Fibroblast of lung (primary cell): ENCODE measurements around the gene COL4A1. TPM values are rescaled to one million over a fixed set of nuclear protein-coding genes. Genes with fewer than 3 reads are reported as not detected.

Experiments
- DNase-seq, 2 donors: peaks; one replicate each; pipeline versions ENCODE4 v3.0.0 to v3.0.0-alpha.2; 2010; ENCODE audit warnings: low read depth in 2 of 2
- H2AFZ ChIP-seq: 2 replicates; pipeline ENCODE4 v1.5.1; 2012; ENCODE audit warnings: low read length, control low read depth, inconsistent platforms
- H3K27ac ChIP-seq: 2 replicates; pipeline ENCODE4 v1.5.1; 2011; ENCODE audit warnings: low read length, control low read depth; ENCODE audit not compliant: insufficient read depth
- H3K27me3 ChIP-seq: 2 replicates; pipeline ENCODE4 v1.5.1; 2011; ENCODE audit warnings: mild to moderate bottlenecking, low read length; ENCODE audit not compliant: control insufficient read depth, insufficient read depth
- H3K36me3 ChIP-seq: 2 replicates; pipeline ENCODE4 v1.5.1; 2011; ENCODE audit warnings: low read length; ENCODE audit not compliant: control insufficient read depth, insufficient read depth
- H3K4me1 ChIP-seq: 2 replicates; pipeline ENCODE4 v1.5.1; 2011; ENCODE audit warnings: low read length; ENCODE audit not compliant: control insufficient read depth, insufficient read depth; ENCODE audit errors: extremely low read depth
- H3K4me2 ChIP-seq: 2 replicates; pipeline ENCODE4 v1.5.1; 2011; ENCODE audit warnings: low read length, control low read depth; ENCODE audit not compliant: insufficient read depth; ENCODE audit errors: extremely low read depth
- H3K4me3 ChIP-seq, 4 experiments: fragments of 200-600 bp in 1 of 4; sonication (generic) in 1 of 4; replicated peaks in 1 of 4; 2 replicates each; pipeline ENCODE4 v1.5.1; 2011 to 2016; ENCODE audit warnings: low read length in 4 of 4, low read depth in 3 of 4, mild to moderate bottlenecking in 3 of 4, control low read depth in 2 of 4, inconsistent platforms in 1 of 4, mixed read lengths in 1 of 4; ENCODE audit not compliant: insufficient read depth in 1 of 4; ENCODE audit errors: control extremely low read depth in 1 of 4
- H3K79me2 ChIP-seq: 2 replicates; pipeline ENCODE4 v1.5.1; 2012; ENCODE audit warnings: mild to moderate bottlenecking, low read length, inconsistent platforms; ENCODE audit not compliant: control insufficient read depth, insufficient read depth
- H3K9ac ChIP-seq: 2 replicates; pipeline ENCODE4 v1.5.1; 2011; ENCODE audit warnings: mild to moderate bottlenecking, low read length, control low read depth; ENCODE audit not compliant: insufficient read depth
- H3K9me3 ChIP-seq: 2 replicates; pipeline ENCODE4 v1.5.1; 2012; ENCODE audit warnings: low read depth, low read length; ENCODE audit not compliant: control insufficient read depth, insufficient read depth
- H4K20me1 ChIP-seq: 2 replicates; pipeline ENCODE4 v1.5.1; 2011; ENCODE audit warnings: low read length; ENCODE audit not compliant: control insufficient read depth, insufficient read depth; ENCODE audit errors: extremely low read depth
- EZH2 ChIP-seq: IDR thresholded peaks from 2 replicates; pipeline ENCODE4 v1.5.1; 2012; ENCODE audit warnings: low read length, control low read depth, mild to moderate bottlenecking; ENCODE audit errors: missing control alignments
- polyA plus RNA-seq, 2 donors: library from polyadenylated mRNA; depleted of rRNA in 1 of 2; stranded (reverse) in 1 of 2; unstranded in 1 of 2; fragments of >200 nt; gene quantifications; 2 replicates each; pipeline ENCODE4 v1.2.1, GENCODE V29; 2011 to 2012; ENCODE audit warnings: missing spikeins in 1 of 2
- total RNA-seq: library from RNA; depleted of rRNA; stranded (reverse); fragments of >200 nt; gene quantifications from 2 replicates; pipeline ENCODE4 v1.2.1, GENCODE V29; 2014
- TF ChIP-seq, protein P1 (sequence below), 2 donors: IDR thresholded peaks in 1 of 2; conservative IDR thresholded peaks in 1 of 2; 1 replicate in 1 of 2; 2 replicates in 1 of 2; pipeline ENCODE4 v1.5.1; 2011 to 2012; ENCODE audit warnings: low read length in 2 of 2, control low read depth in 1 of 2, inconsistent platforms in 1 of 2, low read depth in 1 of 2, mild to moderate bottlenecking in 1 of 2

COL4A1 gene
- total and polyA plus RNA-seq, 2 donors (not counting 1 experiment from before 2014, with no cell fraction given), result 34.0 to 607 TPM

GRCh38 chr13:110282316-110282841 lies 24.6 kb downstream of the COL4A1 start:
- no peaks in the 10 kb centered on the region for H3K27me3 ChIP-seq
- peaks cover 54% of the 10 kb centered on the region for H3K79me2 ChIP-seq
- H4K20me1 ChIP-seq, result no peaks in the 10 kb centered on the region
- no peak overlapping the region for H3K9ac ChIP-seq
- no peak for DNase-seq
- H2AFZ ChIP-seq, result no peak overlapping the region
- no peak overlapping the region for H3K4me2 ChIP-seq
- H3K4me1 ChIP-seq, result peaks cover 46% of the 10 kb centered on the region
- peaks cover 3% of the 10 kb centered on the region for H3K36me3 ChIP-seq
- no peak overlapping the region for H3K27ac ChIP-seq
- no peak overlapping the region for H3K4me3 ChIP-seq
- no peaks in the 10 kb centered on the region for H3K9me3 ChIP-seq
- TF ChIP-seq EZH2, result no peak
- TF ChIP-seq, protein P1, sequence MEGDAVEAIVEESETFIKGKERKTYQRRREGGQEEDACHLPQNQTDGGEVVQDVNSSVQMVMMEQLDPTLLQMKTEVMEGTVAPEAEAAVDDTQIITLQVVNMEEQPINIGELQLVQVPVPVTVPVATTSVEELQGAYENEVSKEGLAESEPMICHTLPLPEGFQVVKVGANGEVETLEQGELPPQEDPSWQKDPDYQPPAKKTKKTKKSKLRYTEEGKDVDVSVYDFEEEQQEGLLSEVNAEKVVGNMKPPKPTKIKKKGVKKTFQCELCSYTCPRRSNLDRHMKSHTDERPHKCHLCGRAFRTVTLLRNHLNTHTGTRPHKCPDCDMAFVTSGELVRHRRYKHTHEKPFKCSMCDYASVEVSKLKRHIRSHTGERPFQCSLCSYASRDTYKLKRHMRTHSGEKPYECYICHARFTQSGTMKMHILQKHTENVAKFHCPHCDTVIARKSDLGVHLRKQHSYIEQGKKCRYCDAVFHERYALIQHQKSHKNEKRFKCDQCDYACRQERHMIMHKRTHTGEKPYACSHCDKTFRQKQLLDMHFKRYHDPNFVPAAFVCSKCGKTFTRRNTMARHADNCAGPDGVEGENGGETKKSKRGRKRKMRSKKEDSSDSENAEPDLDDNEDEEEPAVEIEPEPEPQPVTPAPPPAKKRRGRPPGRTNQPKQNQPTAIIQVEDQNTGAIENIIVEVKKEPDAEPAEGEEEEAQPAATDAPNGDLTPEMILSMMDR (conservative IDR thresholded peaks at IDR 0.05 in 1 of 2, IDR thresholded peaks at IDR 0.05 in 1 of 2; ENCODE audit: low read depth in 1 of 2, low read length in 2 of 2), result no peak

DNA sequence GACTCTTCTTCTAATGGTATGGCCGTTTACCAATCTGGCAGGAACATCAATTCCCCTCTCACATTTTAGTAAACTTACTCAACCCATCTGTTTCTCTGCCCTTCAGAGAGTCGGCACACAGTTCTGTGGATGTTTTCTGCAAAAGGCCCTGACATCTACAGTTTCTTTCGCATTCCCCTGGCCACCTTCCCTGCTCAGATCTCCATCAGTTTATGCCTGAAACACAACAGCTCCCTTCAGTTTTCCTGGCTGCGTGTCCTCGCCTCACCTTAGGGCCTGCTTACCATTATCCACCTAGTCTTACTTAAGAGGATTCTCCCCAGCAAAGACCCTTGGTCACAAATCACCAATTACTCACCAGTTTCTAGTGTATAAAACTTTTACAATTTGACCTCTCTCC lies 25.2 kb downstream of the COL4A1 start:
- Histone ChIP-seq H3K9ac (no peak overlapping the region), H3K27me3 (no peaks in the 10 kb centered on the region), H3K4me3 (no peak overlapping the region), H4K20me1 (no peaks in the 10 kb centered on the region), H3K9me3 (no peaks in the 10 kb centered on the region), H3K36me3 (peaks cover 3% of the 10 kb centered on the region), H3K27ac (no peak overlapping the region), H3K4me2 (no peak overlapping the region), H2AFZ (no peak overlapping the region), H3K79me2 (peaks cover 57% of the 10 kb centered on the region), H3K4me1 (peaks cover 50% of the 10 kb centered on the region)
- no peak for DNase-seq
- no peak for TF ChIP-seq EZH2
- TF ChIP-seq, protein P1 (conservative IDR thresholded peaks at IDR 0.05 in 1 of 2, IDR thresholded peaks at IDR 0.05 in 1 of 2; ENCODE audit: low read depth in 1 of 2, low read length in 2 of 2), result no peak

GRCh38 chr13:110280985-110281688 lies 25.8 kb downstream of the COL4A1 start:
- no peak for DNase-seq
- Histone ChIP-seq H3K27ac (peak overlapping the region; percentile 26), H3K9ac (no peak overlapping the region), H3K79me2 (peaks cover 54% of the 10 kb centered on the region), H3K27me3 (no peaks in the 10 kb centered on the region), H4K20me1 (no peaks in the 10 kb centered on the region), H3K4me1 (peaks cover 47% of the 10 kb centered on the region), H3K36me3 (peaks cover 3% of the 10 kb centered on the region), H3K4me2 (no peak overlapping the region), H3K4me3 (no peak overlapping the region), H3K9me3 (no peaks in the 10 kb centered on the region), H2AFZ (no peak overlapping the region)
- TF ChIP-seq, protein P1 (conservative IDR thresholded peaks at IDR 0.05 in 1 of 2, IDR thresholded peaks at IDR 0.05 in 1 of 2; ENCODE audit: low read depth in 1 of 2, low read length in 2 of 2), result no peak
- TF ChIP-seq EZH2, result no peak
